Keratinocyte (primary cell): ENCODE measurements around the gene DPM2. TPM values are rescaled to one million over a fixed set of nuclear protein-coding genes. Genes with fewer than 3 reads are reported as not detected.
A peak's percentile ranks its signal among the peaks of the same experiment; 100 is the strongest.

Source experiments
- DNase-seq: peaks from one replicate; pipeline ENCODE4 v3.0.0-alpha.2; 2011; ENCODE audit warnings: low read depth, missing footprints, low spot score
- FAIRE-seq: peaks from 2 replicates; lab custom pipeline; 2011; peaks lifted over from hg19 to GRCh38; lab: Jason Lieb, UNC
- H2AFZ ChIP-seq: 2 replicates; pipeline ENCODE4 v1.6.0; 2012; ENCODE audit warnings: low read length, control low read depth, inconsistent platforms; ENCODE audit not compliant: control insufficient read depth
- H3K27ac ChIP-seq: 2 replicates; pipeline ENCODE4 v1.5.1; 2011; ENCODE audit warnings: low read length; ENCODE audit not compliant: control insufficient read depth, insufficient read depth
- H3K27me3 ChIP-seq: 3 replicates; pipeline ENCODE4 v1.6.0; 2011; ENCODE audit warnings: low read length; ENCODE audit not compliant: control insufficient read depth, insufficient read depth; ENCODE audit errors: extremely low read depth
- H3K36me3 ChIP-seq, 2 experiments: 2 replicates in 1 of 2; 3 replicates in 1 of 2; pipeline ENCODE4 v1.5.1; 2011; ENCODE audit warnings: low read length in 2 of 2, mild to moderate bottlenecking in 1 of 2; ENCODE audit not compliant: control insufficient read depth in 2 of 2, insufficient read depth in 2 of 2; ENCODE audit errors: extremely low read depth in 1 of 2
- H3K4me1 ChIP-seq: 3 replicates; pipeline ENCODE4 v1.5.1; 2011; ENCODE audit warnings: low read length; ENCODE audit not compliant: control insufficient read depth, insufficient read depth; ENCODE audit errors: extremely low read depth
- H3K4me2 ChIP-seq: 3 replicates; pipeline ENCODE4 v1.6.0; 2011; ENCODE audit warnings: low read depth, low read length; ENCODE audit not compliant: control insufficient read depth, insufficient read depth; ENCODE audit errors: extremely low read depth
- H3K4me3 ChIP-seq, 3 experiments: fragments of 200-600 bp in 1 of 3; sonication (generic) in 1 of 3; 2 replicates in 2 of 3; 3 replicates in 1 of 3; pipeline ENCODE4 v1.5.1; 2011 to 2016; ENCODE audit warnings: low read length in 3 of 3, mild to moderate bottlenecking in 3 of 3, control low read depth in 2 of 3, inconsistent platforms in 1 of 3, low read depth in 1 of 3, mixed read lengths in 1 of 3, mixed run types in 1 of 3, moderate library complexity in 1 of 3; ENCODE audit not compliant: control insufficient read depth in 2 of 3, insufficient read depth in 2 of 3; ENCODE audit errors: extremely low read depth in 1 of 3
- H3K79me2 ChIP-seq: 2 replicates; pipeline ENCODE4 v1.6.0; 2012; ENCODE audit warnings: low read length; ENCODE audit not compliant: control insufficient read depth, insufficient read depth
- H3K9ac ChIP-seq: 3 replicates; pipeline ENCODE4 v1.6.0; 2011; ENCODE audit warnings: low read length; ENCODE audit not compliant: control insufficient read depth, insufficient read depth; ENCODE audit errors: extremely low read depth
- H3K9me1 ChIP-seq: 3 replicates; pipeline ENCODE4 v1.6.0; 2011; ENCODE audit warnings: low read length; ENCODE audit not compliant: control insufficient read depth, insufficient read depth; ENCODE audit errors: extremely low read depth
- H3K9me3 ChIP-seq: 2 replicates; pipeline ENCODE4 v1.5.1; 2012; ENCODE audit warnings: low read depth, low read length; ENCODE audit not compliant: control insufficient read depth
- H4K20me1 ChIP-seq: 3 replicates; pipeline ENCODE4 v1.6.0; 2011; ENCODE audit warnings: low read length; ENCODE audit not compliant: control insufficient read depth, insufficient read depth; ENCODE audit errors: extremely low read depth
- EZH2 ChIP-seq: IDR thresholded peaks from one replicate; pipeline ENCODE4 v1.6.1; 2012; ENCODE audit warnings: inconsistent platforms, mild to moderate bottlenecking, low read length, moderate library complexity
- dilution Hi-C: fragments of 300-500 bp; cut with MboI; formaldehyde crosslinking; loops from one replicate; pipeline ENCODE4 v1.7.0; 2020; ENCODE audit warnings: low sequenced_read_pairs; ENCODE audit not compliant: extremely low pct_ligation_motif_present
- polyA plus RNA-seq, 5 experiments: library from polyadenylated mRNA; depleted of rRNA in 3 of 5; stranded (reverse) in 3 of 5; stranded (forward) in 1 of 5; unstranded in 1 of 5; fragments of >200 nt; gene quantifications; 1 replicate in 1 of 5; 2 replicates in 3 of 5; 3 replicates in 1 of 5; pipeline versions ENCODE4 v1.2.1 to v1.2.3, GENCODE V29; 2011 to 2012; ENCODE audit warnings: missing spikeins in 2 of 5, low read depth in 1 of 5, low replicate concordance in 1 of 5
- TF ChIP-seq, protein P1 (sequence below), 3 experiments: IDR thresholded peaks in 1 of 3; conservative IDR thresholded peaks in 1 of 3; optimal IDR thresholded peaks in 1 of 3; 2 replicates in 2 of 3; 3 replicates in 1 of 3; pipeline versions ENCODE3 to v1.5.1; 2011; ENCODE audit warnings: low read length in 3 of 3, mild to moderate bottlenecking in 3 of 3, moderate library complexity in 2 of 3, control low read depth in 1 of 3, inconsistent platforms in 1 of 3; ENCODE audit not compliant: insufficient read depth in 2 of 3; ENCODE audit errors: extremely low read depth in 1 of 3

DPM2 gene
- polyA plus RNA-seq, 1 donor (not counting 4 experiments of a cell fraction or from before 2014, with no cell fraction given): 31.1 TPM

DNA sequence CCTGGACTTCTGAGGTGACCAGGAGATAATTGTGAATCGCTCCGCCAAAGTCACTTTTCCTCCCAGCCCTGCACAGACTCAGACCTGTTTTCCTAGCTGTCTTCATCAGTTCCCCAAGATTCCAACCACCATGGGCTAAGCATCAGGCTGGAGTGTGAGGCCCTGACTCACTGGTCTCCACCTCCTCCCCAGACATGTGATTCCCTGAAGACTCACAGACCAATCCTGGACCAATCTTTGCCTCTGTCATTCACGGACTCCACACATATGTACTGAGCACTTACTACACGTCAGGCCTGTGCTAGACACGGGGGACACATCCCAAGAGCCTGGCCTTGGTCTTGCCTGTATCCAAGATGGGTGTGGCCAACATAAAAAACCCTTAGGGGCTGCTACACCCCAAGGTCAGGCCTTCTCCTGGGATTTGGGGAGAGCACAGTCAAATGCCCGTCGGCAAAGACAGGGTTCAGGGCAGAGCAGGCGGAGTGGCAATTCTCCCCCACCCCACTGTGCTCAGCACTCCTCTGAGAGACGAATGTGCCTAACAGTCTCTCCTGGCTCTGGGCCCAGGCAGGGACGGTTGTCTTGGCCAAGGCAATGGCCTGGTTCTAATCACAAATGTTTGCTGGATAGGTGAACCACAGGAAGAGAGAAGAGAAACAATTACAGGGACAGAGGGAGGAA, 31.2 kb upstream of the DPM2 start:
- dilution Hi-C loops: no loop called here
- H3K79me2 ChIP-seq: peaks cover 19% of the 10 kb centered on the region
- no peaks in the 10 kb centered on the region for H3K9me3 ChIP-seq
- peak overlapping the region in 1 of 3 experiments; percentile 11 for H3K4me3 ChIP-seq
- H3K9me1 ChIP-seq: no peaks in the 10 kb centered on the region
- TF ChIP-seq, protein P1, sequence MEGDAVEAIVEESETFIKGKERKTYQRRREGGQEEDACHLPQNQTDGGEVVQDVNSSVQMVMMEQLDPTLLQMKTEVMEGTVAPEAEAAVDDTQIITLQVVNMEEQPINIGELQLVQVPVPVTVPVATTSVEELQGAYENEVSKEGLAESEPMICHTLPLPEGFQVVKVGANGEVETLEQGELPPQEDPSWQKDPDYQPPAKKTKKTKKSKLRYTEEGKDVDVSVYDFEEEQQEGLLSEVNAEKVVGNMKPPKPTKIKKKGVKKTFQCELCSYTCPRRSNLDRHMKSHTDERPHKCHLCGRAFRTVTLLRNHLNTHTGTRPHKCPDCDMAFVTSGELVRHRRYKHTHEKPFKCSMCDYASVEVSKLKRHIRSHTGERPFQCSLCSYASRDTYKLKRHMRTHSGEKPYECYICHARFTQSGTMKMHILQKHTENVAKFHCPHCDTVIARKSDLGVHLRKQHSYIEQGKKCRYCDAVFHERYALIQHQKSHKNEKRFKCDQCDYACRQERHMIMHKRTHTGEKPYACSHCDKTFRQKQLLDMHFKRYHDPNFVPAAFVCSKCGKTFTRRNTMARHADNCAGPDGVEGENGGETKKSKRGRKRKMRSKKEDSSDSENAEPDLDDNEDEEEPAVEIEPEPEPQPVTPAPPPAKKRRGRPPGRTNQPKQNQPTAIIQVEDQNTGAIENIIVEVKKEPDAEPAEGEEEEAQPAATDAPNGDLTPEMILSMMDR (optimal IDR thresholded peaks at IDR 0.05 in 1 of 3, IDR thresholded peaks at IDR 0.05 in 1 of 3, conservative IDR thresholded peaks at IDR 0.05 in 1 of 3; ENCODE audit: extremely low read depth in 1 of 3, insufficient read depth in 2 of 3, low read length in 3 of 3): no peak
- TF ChIP-seq EZH2: no peak
- H3K4me2 ChIP-seq: peak overlapping the region; percentile 55
- peak overlapping the region; percentile 17 for H2AFZ ChIP-seq
- peak overlapping the region; percentile 50 for H3K9ac ChIP-seq
- no peaks in the 10 kb centered on the region for H3K36me3 ChIP-seq
- peak overlapping the region; percentile 89 for H3K27ac ChIP-seq
- no peaks in the 10 kb centered on the region for H3K27me3 ChIP-seq
- FAIRE-seq (peak; percentile 98), DNase-seq (peak; percentile 61)
- H3K4me1 ChIP-seq: peaks cover 61% of the 10 kb centered on the region
- H4K20me1 ChIP-seq: no peaks in the 10 kb centered on the region

DNA sequence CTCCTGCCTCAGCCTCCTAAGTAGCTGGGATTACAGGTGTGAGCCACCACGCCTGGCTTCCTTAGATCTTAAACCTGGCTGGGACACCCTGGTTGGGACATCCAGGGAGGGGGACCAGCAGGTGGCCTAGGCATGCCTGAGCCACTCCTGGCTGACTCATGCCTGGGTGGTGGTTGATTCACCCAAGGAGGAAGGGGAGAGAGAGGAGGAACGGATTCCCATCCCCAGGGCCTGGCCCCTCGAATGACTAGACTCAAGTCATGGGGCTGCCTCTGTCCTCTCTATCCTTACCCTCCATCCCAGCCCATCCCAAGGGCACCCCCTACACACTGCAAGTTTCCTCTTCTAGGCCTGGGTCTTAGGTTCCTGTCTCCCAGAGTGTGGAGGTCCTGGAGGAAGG, 30.4 kb upstream of the DPM2 start:
- no peak for DNase-seq
- peak overlapping the region; percentile 89 for H3K27ac ChIP-seq
- dilution Hi-C loops: no loop called here
- TF ChIP-seq, protein P1 (optimal IDR thresholded peaks at IDR 0.05 in 1 of 3, IDR thresholded peaks at IDR 0.05 in 1 of 3, conservative IDR thresholded peaks at IDR 0.05 in 1 of 3; ENCODE audit: extremely low read depth in 1 of 3, insufficient read depth in 2 of 3, low read length in 3 of 3): peak in 1 of 3 experiments; percentile 11
- TF ChIP-seq EZH2: no peak
- peak overlapping the region in 1 of 3 experiments; percentile 11 for H3K4me3 ChIP-seq
- no peaks in the 10 kb centered on the region for H3K9me1 ChIP-seq
- no peaks in the 10 kb centered on the region for H3K9me3 ChIP-seq
- peaks cover 61% of the 10 kb centered on the region for H3K4me1 ChIP-seq
- H3K4me2 ChIP-seq: peak overlapping the region; percentile 55
- H3K36me3 ChIP-seq: no peaks in the 10 kb centered on the region
- H3K27me3 ChIP-seq: no peaks in the 10 kb centered on the region
- peak; percentile 67 for FAIRE-seq
- peaks cover 16% of the 10 kb centered on the region for H3K79me2 ChIP-seq
- H2AFZ ChIP-seq: no peak overlapping the region
- H4K20me1 ChIP-seq: no peaks in the 10 kb centered on the region
- H3K9ac ChIP-seq: peak overlapping the region; percentile 45
